Esophagus muscularis mucosa (tissue), 4 donors: Measurements from ENCODE around the gene GNAI1. TPM values are rescaled to one million over a fixed set of nuclear protein-coding genes. Genes with fewer than 3 reads are reported as not detected.

Experiments used
- DNase-seq: peaks from one replicate; pipeline ENCODE4 v3.0.0-alpha.2; 2017; ENCODE audit errors: extremely low spot score
- H3K27ac ChIP-seq, 4 donors: fragments of 200-600 bp; sonication (generic); replicated peaks in 1 of 4; 1 replicate in 3 of 4; 2 replicates in 1 of 4; pipeline ENCODE4 v1.5.1; 2016 to 2019; ENCODE audit warnings: mild to moderate bottlenecking in 1 of 4
- H3K27me3 ChIP-seq, 4 donors: fragments of 200-600 bp; sonication (generic); one replicate each; pipeline versions ENCODE4 v1.5.1 to v1.6.0; 2016 to 2019
- H3K36me3 ChIP-seq, 4 donors: fragments of 200-600 bp; sonication (generic); one replicate each; pipeline ENCODE4 v1.5.1; 2016 to 2019
- H3K4me1 ChIP-seq, 4 donors: fragments of 200-600 bp; sonication (generic); one replicate each; pipeline ENCODE4 v1.5.1; 2016 to 2019
- H3K4me3 ChIP-seq, 4 donors: fragments of 200-600 bp; sonication (generic); 1 replicate in 2 of 4; 2 replicates in 2 of 4; pipeline ENCODE4 v1.5.1; 2016 to 2019; ENCODE audit warnings: mild to moderate bottlenecking in 4 of 4, moderate library complexity in 1 of 4
- H3K9me3 ChIP-seq, 4 donors: fragments of 200-600 bp; sonication (generic); 1 replicate in 3 of 4; 2 replicates in 1 of 4; pipeline ENCODE4 v1.5.1; 2016 to 2019
- CTCF ChIP-seq, 3 experiments: fragments of 200-600 bp in 2 of 3; fragments of 450-650 bp in 1 of 3; sonication (generic) in 2 of 3; IDR thresholded peaks; one replicate each; pipeline ENCODE4 v1.5.1; 2017 to 2019; ENCODE audit warnings: antibody characterized with exemption in 3 of 3, mild to moderate bottlenecking in 2 of 3, moderate library complexity in 1 of 3
- EP300 ChIP-seq: sonication (generic); formaldehyde crosslinking; IDR thresholded peaks from one replicate; pipeline ENCODE4 v1.6.1; 2017; ENCODE audit warnings: antibody characterized with exemption
- POLR2A ChIP-seq: fragments of 450-650 bp; IDR thresholded peaks from one replicate; pipeline ENCODE4 v1.6.1; 2017; ENCODE audit warnings: antibody characterized with exemption, moderate library complexity, mild to moderate bottlenecking, low read depth
- POLR2AphosphoS5 ChIP-seq, 2 donors: sonication (generic); formaldehyde crosslinking; IDR thresholded peaks; one replicate each; pipeline ENCODE4 v1.6.1; 2017; ENCODE audit warnings: antibody characterized with exemption in 2 of 2
- WGBS: methylation state at CpG from one replicate; pipeline ENCODE4 v1.1.5; 2018; 5-methylcytosine and 5-hydroxymethylcytosine counted together
- intact Hi-C: fragments of 100-400 bp; cut with DNase I; formaldehyde crosslinking; loops from one replicate; pipeline ENCODE4 v1.15.1; 2023
- total RNA-seq, 4 donors: library from RNA; depleted of rRNA; stranded (reverse); fragments of >200 nt; gene quantifications; one replicate each; pipeline versions ENCODE4 v1.1.0 to v1.2.1, GENCODE V29; 2016

GNAI1 gene
- total RNA-seq, 4 donors from 2014 or later = 61.0 to 141 (median 75.5) TPM

- no peak overlapping the region for H3K27ac ChIP-seq
- 95% methylated on average over 1 of the region's 1 CpG for WGBS
- H3K4me3 ChIP-seq = no peak overlapping the region
- no peak for TF ChIP-seq POLR2AphosphoS5 (IDR thresholded peaks at IDR 0.05)
- no peak for TF ChIP-seq EP300
- no peak for TF ChIP-seq CTCF (IDR thresholded peaks at IDR 0.05)
- TF ChIP-seq POLR2A = no peak
- H3K36me3 ChIP-seq = no peaks in the 10 kb centered on the region
- intact Hi-C loops = no loop called here
- no peaks in the 10 kb centered on the region for H3K27me3 ChIP-seq
- peaks cover 0 to 16% (median 10%) of the 10 kb centered on the region in 4 donors for H3K4me1 ChIP-seq
- no peaks in the 10 kb centered on the region for H3K9me3 ChIP-seq
- no peak for DNase-seq
Observed at GRCh38 chr7:80175744-80176143, 41.1 kb downstream of the GNAI1 start.

GRCh38 chr7:80181411-80181810, 46.8 kb downstream of the GNAI1 start:
- Histone ChIP-seq H3K4me1 (peaks cover 0 to 47% (median 26%) of the 10 kb centered on the region in 4 donors), H3K9me3 (no peaks in the 10 kb centered on the region), H3K27ac (no peak overlapping the region), H3K4me3 (no peak overlapping the region), H3K36me3 (no peaks in the 10 kb centered on the region), H3K27me3 (no peaks in the 10 kb centered on the region)
- 93% methylated on average over 4 of the region's 4 CpGs for WGBS
- DNase-seq = no peak
- no peak for TF ChIP-seq POLR2A
- TF ChIP-seq POLR2AphosphoS5 (IDR thresholded peaks at IDR 0.05) = no peak
- no peak for TF ChIP-seq EP300
- no peak for TF ChIP-seq CTCF (IDR thresholded peaks at IDR 0.05)
- intact Hi-C loops = no loop called here

- Histone ChIP-seq H3K27me3 (no peaks in the 10 kb centered on the region), H3K36me3 (no peaks in the 10 kb centered on the region), H3K4me1 (peaks cover 0 to 60% (median 36%) of the 10 kb centered on the region in 4 donors), H3K4me3 (no peak overlapping the region), H3K9me3 (no peaks in the 10 kb centered on the region), H3K27ac (no peak overlapping the region)
- no peak for DNase-seq
- TF ChIP-seq EP300 = no peak
- no peak for TF ChIP-seq CTCF (IDR thresholded peaks at IDR 0.05)
- no peak for TF ChIP-seq POLR2AphosphoS5 (IDR thresholded peaks at IDR 0.05)
- TF ChIP-seq POLR2A = no peak
- WGBS = 67% methylated on average over 3 of the region's 3 CpGs
- intact Hi-C loops = no loop called here
Observed at GRCh38 chr7:80182630-80183276, 48.1 kb downstream of the GNAI1 start.

GRCh38 chr7:80183351-80183750, 48.7 kb downstream of the GNAI1 start:
- peaks cover 0 to 63% (median 38%) of the 10 kb centered on the region in 4 donors for H3K4me1 ChIP-seq
- no peak overlapping the region for H3K27ac ChIP-seq
- no peaks in the 10 kb centered on the region for H3K27me3 ChIP-seq
- intact Hi-C loops = no loop called here
- no peaks in the 10 kb centered on the region for H3K9me3 ChIP-seq
- no peak overlapping the region for H3K4me3 ChIP-seq
- DNase-seq = no peak
- TF ChIP-seq POLR2A (no peak), POLR2AphosphoS5 (IDR thresholded peaks at IDR 0.05) (no peak), CTCF (IDR thresholded peaks at IDR 0.05) (no peak), EP300 (no peak)
- H3K36me3 ChIP-seq = no peaks in the 10 kb centered on the region
